ENCODE measurements around the gene IKBKE.

Gene IKBKE

DNA sequence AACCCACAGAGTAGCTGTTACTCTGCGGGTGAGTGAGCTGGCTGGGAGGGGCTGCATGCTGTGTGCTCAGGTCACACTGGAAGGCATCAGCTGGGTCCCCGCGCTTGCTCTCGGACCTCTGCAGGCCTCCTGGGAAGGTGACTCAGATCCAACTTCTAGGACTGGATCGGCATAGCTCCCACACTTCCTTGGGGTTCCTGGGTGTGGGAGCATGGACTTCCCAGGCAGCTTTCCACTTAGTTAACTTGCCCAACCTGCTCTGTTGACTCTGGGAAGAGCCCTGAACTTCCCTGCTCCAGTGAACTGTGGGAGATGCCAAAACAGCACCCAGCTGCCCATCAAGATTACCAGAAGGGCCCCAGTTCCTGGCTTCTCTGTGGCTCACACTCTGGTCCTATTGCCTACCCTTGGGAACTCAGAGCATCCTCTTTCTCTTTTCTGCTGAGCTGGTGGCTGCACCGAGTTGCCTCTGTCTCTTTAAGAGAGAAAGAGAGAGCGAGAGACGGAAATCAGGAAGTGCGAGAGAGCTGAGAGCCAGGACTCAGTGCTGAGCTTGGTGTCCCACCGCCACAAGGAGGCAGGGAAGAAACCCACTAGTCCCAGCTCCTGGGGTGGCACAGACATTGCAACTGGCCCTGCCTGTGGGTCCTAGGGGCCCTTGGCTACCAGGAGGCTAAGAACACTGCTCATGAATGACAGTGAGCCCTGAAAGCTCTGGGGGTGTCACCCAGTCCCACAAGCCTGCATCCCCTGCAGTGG, at the start of gene IKBKE:
Gene IKBKE, plus strand, starts transcription at position 544 of the 759 bp plus-strand sequence. CDS start 2,752 bp downstream, outside the sequence.
- peak; percentile 58 for DNase-seq

DNA sequence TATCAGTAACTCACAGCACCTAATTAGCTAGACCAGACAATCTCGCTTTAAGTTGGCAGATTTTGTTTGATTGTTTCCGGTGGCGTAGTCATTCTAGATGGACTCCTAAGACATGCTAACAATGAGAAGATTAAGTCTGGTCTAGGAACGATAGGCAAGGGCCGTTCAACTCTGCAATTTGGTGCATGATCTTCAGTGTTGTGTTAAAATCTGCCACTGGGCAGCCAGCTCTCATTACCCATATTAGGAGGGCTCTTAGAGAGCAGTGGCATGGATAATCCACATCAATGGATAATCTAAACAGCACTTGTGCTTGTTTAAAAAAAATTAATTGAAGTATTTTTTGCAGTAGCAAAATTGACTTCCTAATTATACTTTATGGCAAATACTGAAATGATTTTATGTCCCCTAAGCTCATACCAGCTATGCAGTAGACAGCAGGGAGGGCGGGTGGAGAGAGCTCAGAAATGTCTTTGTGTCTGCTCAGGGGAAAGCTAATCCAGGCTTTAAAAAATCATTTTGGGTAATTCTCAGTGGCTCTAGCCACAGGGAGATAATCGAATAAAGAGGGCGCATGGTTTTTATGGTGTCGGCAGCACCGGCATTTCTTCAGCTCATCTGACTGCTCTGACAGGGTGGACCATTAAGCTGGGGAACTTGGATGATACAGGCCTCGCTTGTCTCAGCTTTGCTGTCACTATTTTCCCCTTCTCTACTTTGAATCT, 48.5 kb upstream of the IKBKE start:
- DNase-seq: no peak

DNA sequence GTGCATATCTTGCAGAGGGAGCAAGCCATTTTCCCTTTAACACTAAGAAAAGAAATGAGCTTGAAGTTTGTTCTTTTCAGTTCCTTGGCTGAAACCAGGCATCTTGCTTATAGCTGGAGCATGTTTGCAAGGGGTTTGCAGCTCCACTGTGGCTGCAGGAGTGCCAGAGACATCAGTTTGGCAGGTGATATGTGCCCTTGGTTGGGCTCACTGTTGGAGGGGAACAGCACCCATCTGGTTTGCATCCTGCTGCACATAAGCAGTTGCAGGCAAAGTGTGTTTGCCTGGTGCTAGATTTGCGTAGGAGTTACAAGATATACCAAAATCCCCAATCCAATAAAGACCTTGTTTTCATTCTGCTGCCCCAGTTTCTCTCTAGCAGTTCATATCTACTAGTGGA, 47.8 kb upstream of the IKBKE start:
- DNase-seq: no peak

DNA sequence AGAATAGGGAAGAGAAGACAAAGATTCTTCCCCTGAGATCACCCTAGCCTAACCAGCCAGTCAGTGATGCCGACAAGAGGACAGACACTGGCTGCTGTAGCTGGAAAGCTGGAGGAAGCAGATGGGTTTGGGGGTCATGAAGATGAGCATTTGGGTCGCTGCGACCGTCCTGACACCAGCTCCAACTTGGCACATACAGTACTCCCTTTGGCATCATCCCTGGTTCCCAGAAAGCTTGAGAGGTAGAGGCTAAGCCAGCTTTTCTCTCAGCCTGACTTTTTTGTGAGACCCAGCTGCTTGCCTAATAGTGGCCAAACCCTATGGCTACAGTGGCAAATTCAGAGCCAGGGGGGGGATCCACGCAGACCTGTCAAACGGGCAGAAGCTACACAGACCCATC, 43.0 kb upstream of the IKBKE start:
- no peak for DNase-seq

DNA sequence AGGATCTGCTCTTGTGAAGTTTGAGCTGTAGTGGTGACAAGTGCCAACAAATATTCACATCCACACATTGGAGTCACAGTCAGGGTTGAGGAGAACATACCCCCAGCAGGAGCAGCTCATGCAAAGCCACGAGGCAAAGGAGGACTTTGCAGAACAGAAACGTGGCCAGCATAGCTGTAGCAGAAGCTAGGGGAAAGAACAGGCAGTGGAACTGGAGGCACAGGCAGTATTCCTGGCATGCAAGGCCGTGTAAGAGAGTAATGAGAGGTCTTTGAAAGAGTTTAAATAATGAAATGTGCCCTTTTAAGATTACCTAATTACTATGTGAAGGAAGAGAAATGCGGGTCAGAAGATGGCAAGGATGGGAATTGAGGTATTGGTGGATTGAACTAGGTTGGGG, 40.9 kb upstream of the IKBKE start:
- no peak for DNase-seq

DNA sequence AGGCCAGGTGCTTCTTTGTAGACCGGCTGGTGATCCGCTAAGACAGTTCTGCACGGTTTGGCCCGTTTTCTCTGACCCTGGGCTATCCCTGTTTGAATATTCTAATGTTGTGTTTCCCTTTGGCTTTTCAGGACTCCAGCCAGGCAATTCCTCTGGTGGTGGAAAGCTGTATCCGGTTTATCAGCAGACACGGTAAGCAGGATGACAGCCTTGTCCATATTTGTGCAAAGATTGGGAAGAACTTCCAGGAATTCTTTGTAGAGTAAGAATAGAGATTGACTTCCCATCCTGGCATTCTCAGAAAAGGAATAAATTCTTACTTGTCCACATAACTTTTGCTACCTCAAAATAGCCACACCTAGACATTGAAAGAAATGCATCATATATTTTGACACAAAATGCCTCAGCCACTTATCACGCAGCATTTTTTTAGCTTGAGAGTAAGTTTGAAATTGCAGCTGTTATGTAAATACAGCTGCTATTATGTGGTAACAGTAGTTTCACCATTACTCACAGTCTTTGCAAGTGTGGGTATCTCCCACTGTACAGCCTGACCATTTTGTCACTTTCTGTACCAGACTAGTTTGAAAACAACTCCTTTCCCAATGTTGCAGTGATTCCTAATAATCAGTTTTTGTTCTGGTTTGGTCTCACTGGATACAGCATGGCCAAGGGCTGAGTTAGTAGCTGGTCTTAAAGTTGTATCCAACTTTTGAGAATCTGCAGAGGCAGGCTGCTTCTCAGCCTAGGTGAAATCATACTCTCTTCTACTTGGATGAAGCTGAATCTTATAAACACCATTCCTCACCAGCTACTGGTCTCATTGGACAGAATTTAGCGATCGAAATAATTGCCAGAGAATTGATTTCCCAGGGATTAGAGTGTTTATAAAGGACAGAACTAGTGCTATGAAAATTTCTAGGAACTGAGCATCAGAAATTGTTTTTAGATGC, 40.0 kb upstream of the IKBKE start:
- DNase-seq: no peak

DNA sequence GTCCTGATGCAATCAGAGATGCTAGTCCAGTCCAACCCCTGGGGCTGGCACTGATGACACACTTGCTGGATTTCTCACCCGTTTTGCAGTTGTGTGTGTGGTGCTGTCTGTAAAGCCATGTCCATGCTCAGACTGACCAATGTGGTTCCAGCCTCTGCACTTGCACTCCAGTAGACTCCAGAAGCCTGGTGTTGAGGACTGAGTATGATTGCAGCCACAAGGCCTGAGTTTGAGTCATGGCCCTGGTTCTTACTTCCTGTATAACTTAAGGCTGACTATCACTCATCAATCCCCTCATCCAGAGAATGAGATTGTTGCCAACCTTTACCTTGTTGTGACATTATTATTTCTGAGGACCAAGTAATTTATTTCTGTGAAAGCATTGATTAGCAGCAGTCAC, 34.8 kb upstream of the IKBKE start:
- no peak for DNase-seq

DNA sequence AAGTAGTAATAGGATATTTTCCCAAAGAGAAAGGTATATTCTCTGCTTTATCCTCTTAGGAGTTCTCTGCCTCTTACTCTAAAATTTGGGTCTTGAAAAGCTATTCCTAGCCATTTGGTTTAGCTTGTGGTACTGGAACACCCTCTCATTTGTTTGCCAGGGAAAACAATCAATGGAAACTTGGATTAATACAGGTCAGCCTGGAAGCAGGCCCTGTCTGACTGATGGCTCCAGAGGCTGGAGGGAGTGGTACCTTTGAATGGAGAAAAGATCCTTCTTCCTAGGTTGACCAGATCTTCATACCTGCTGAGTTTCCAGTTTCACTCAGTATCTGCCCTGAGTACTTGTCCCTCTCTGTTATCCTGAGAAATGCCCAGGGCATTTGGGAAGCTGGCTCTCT, 31.7 kb upstream of the IKBKE start:
- no peak for DNase-seq

DNA sequence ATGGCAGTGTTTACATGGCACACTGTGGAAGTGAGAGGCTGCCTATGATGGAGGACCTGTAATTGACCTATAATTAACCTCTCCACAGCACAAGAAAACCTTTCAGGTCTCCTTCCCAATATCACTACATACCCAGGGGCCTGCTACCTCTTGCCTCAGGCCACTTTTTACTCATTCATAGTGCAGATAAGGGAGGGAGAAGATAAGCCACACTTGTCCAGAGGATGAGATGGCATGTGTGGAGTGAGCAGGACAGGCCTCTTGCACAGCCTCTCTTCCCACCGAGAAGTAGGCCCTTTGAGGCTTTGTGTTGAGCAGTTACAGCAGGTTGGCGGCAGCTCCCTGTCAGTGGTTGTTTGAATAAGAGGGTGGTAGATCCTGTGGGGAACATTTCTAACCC, 31.1 kb upstream of the IKBKE start:
- DNase-seq: no peak

DNA sequence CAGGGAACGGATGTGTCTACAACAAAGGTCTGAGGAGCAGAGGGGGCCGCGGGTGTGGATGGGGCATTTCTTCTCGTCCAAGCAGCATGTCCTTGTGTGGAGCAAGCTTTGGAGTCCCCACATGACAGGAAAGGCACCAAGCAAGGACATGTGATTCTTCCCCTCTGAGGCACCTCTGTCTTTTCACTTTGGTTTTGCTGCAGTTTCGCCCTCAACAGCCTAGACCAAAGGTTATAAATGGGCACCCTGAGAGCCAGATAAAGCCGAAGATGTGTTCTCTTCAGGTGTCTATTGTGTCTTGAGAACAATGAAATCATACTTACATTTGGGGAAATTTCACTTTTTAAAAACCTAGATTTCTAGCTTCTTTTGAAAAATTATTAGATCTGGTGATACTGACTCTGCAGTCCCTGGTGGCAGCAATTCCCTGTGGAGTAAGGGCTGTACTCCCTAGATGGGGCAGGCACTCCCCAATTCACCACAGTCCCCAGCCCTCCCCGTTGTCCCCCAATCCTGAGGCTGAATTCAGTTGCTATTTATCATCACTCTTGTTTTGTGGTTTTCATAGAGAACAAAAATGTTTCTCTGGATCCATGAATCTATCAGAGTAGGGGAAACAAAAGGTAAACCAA, 28.8 kb upstream of the IKBKE start:
- DNase-seq: no peak

DNA sequence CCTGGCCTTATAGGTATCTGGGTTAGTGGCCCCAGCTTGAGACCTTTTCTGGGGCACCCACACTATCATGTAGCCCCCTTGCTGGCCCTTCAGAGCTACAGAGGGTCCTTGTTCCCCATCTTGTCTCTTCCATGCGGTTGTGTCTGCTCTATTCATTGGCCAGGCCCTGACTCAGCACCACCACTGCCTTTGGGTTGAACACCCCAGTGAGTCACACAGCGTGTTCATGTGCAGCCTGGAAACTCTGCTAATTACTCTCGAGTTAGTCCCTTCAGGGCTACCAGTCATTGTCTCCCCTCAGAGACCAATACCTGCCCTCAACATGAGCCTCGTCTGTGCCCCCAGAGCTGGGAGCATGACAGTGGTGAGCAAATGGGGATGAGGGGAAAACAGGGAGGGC, 28.2 kb upstream of the IKBKE start:
- no peak for DNase-seq

DNA sequence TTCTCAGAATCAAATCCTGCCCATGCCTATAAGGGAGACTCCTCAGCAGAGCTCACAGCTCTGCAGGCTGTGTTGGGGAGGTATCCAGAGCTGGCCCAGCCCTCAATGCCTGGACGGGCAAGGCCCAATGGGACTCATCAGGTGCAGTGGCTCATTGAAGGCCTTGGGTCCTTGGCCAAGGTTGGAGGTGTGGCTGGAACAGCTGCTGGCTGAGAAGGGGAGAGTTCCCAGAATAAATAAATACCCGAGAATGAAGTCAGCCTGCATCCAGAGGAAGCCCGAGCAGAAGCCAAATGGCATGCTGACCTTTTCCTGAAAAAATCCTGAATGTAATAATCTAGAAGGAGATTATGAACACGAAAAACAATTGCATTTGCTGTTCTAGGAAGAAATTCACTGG, 25.2 kb upstream of the IKBKE start:
- DNase-seq: no peak

DNA sequence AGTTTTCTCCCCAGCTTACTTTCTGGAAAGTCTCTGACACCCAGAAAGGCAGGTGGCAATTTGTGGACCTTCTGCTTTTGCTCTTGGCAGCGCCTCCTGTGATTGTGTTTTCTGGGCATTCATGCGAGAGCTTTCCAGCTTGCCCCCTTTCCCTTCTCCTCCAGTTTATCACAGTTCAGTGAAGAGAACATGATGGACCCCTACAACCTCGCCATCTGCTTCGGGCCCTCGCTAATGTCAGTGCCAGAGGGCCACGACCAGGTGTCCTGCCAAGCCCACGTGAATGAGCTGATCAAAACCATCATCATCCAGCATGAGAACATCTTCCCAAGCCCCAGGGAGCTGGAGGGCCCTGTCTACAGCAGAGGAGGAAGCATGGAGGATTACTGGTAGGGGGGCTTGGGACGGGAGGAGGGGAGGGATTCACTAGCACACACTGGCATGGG, 24.3 kb upstream of the IKBKE start:
- DNase-seq: no peak

DNA sequence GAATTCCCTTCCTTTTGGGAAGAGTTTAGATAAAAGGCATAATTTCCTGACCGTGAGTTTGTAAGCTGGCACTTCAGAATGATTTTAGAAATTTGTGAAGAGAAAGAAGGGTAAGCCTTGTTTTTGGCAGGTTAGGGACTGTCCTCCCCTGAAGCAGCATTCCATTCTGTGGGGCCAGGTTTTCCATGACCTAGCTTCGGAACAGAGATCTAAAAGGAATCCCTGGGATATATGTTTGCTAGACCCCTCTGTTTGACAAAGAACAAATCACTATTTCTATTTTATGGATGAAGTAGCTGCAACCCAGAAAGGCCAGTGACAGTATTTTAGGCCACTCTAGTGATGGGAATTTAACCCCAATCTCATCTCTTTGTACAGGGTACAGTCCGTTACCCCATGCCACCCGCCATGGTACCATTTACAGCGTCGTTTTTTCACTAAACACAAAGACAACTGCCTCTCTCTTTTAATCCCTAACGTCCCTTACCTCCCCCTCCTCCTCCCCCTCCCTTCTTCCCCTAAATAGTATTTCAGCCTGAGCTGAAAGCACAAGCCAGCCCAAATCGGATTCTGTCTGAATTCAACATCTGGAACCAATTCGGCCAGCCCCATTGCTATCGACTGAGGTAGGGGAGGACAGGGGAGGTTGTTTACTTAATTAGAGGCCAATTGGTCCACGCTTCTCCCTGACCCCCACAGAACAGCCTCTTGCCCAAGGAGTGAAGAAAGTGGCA, 23.4 kb upstream of the IKBKE start:
- DNase-seq: no peak

DNA sequence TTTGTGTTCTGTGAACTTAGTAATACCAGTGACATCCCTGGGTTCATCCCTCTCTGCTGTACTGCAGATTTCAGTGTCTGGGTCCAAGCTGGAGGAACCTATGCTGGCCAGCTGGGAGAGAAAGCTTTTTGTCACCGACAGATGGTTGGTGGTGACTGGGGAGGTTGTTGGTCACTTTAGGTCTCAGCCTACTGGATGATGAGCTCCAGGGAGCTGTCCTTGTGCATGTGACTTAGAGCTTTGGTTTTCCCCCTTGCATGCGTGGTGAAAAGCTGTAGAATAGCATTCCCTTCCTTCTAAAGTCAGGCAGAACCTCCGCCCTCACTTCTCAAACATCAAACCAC, 22.9 kb upstream of the IKBKE start:
- no peak for DNase-seq

DNA sequence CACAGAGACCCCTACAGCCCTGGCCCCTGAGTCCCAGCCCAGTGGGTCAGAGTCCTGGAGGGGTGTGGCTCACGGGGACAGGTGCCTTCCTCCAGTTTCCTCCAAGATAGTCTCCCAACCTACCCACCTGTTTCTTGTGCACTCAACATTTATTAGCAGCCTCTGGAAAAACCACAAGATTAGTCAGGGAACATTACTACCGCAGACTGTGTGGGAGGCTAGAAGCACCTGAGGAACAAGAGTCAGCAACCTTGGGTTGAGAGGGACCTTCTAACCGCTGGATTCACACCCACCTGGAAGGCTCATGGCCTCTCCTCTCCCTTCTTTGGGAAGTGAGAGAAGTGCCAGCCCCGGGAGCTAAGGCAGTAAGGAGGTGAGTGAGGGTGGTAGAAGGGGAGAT, 22.5 kb upstream of the IKBKE start:
- DNase-seq: no peak

DNA sequence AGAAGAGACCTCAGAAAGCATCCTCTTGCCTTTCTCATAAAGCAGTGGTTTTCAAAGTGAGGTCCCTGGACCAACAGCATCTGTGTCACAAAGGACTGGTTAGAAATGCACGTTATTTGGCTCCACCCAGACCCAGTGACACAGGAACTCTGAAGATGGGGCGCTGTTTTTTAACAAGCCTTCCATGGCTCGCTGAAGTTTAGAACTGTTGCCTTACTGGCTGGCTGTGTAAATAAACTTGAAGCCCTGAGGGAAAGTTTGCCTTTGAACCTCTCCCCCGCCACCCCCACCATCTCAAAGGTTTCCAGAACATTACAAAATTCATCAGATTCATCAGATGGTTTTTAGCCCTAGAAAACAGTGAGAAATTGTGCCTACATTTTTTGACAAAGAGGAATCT, 21.8 kb upstream of the IKBKE start:
- DNase-seq: no peak

DNA sequence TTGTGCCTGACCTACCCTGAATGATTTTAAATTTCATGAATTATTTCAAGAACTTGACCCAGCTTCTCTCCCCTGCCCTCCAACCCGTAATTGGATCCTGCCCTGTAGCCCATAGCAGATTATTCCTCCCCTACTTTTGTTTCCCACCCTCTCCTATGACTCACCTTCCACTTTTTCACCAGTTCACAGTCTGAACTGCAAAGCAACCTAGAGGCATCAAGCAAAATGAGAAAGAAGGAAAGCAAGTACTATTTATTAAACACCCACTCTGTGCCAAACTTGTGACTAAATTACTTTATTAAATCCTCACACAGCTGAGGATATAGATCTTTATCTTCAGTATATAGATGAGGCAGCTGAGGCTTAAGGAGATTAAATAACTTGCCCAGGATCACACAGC, 20.7 kb upstream of the IKBKE start:
- no peak for DNase-seq

DNA sequence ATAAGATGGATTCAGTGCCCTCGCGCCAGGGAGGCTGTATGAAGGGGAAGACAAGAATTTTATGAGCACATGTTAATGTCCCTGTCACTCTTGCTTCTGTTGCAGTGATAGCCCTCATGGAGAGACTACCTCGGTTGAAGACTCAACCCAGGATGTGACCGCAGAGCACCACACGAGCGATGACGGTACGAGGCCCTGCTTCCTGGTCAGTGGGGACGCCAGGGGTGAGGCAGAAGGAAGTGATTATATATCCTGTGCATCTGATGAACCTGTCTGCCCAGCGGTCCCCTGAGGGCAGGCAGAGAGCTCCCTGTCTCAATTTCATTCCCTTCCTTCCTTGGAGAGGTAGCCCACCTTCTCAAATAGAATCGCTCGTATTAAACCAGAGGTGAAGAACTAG, 20.0 kb upstream of the IKBKE start:
- DNase-seq: no peak

DNA sequence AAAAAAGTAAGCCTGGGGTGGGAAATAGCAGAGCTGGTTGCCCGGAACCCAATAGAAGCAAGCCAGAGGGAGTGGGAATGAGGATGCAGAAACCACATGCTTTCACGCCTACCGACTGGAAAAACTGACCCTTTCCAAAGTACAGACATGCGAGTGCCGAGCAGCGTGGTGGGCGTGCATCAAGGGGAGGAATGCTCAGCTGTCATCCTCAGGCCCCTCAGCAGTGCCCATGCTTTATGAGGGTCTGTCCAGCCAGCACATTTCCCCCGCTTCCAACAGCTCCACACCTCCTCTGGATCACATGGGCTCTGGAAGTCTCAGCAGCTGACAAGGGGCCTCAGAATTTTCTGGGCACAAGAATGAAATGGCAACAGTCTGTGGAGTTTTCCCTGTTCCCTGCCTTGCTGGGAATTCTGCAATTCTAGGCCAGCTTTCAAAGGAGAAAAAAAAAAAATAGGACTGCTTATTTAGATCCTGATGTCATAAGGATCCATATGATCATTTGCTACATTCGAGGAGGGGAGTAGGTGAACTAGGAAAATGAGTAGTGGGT, 19.1 kb upstream of the IKBKE start:
- no peak for DNase-seq

DNA sequence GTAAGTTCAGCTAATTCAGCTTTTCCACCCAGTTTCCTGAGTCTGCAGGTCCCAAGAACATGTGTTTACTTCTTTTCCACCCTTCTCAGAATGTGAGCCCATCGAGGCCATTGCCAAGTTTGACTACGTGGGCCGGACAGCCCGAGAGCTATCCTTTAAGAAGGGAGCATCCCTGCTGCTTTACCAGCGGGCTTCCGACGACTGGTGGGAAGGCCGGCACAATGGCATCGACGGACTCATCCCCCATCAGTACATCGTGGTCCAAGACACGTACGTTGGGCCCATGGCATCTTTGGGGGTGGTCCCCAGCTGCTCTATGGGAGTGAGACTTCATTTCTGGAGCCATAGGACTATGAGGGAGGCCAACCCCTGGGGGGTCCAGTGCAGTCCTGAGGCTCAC, 17.2 kb upstream of the IKBKE start:
- DNase-seq: no peak

DNA sequence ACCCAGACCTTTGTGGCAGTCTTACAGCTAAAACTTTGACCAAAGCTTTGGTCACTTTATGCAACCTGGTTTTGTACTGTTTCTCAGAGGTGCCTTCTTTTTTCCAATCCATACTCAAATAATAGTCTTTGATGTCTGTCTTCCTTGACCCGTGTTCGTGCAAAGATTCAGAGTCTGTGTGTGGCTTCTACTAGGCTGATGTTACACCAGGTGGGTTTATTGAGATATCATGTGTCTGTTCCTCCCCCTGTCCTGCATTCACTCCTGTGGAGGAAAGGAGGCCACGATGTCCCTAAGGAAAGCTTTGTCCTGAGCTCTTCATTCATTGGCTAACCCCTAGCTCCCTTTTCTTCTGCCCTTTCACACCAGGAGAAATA, 15.0 kb upstream of the IKBKE start:
- no peak for DNase-seq

All from CD4-positive, alpha-beta T cell treated with Interleukin-10 for 1 hour (primary cell).